K562 (cell line): ENCODE measurements around the gene PAF1. TPM values are rescaled to one million over a fixed set of nuclear protein-coding genes. Genes with fewer than 3 reads are reported as not detected.

Experiments used
- BRCA1 ChIP-seq, 2 experiments: fragments of 450-650 bp in 1 of 2; sonication (generic) in 1 of 2; formaldehyde crosslinking in 1 of 2; IDR thresholded peaks; 2 replicates each; pipeline versions ENCODE4 v1.5.0 to v1.6.1; 2017 to 2020; ENCODE audit warnings: mild to moderate bottlenecking in 1 of 2, missing genetic modification reagents in 1 of 2
- CC2D1A ChIP-seq: fragments of 450-650 bp; IDR thresholded peaks from 2 replicates; pipeline ENCODE4 v1.6.1; 2017; ENCODE audit warnings: mild to moderate bottlenecking
- CLOCK ChIP-seq: fragments of 250-450 bp; sonication (Bioruptor Pico); IDR thresholded peaks from 2 replicates; pipeline ENCODE4 v1.4.0; 2020; ENCODE audit warnings: mild to moderate bottlenecking, moderate library complexity, borderline replicate concordance
- GATAD2B ChIP-seq: fragments of 450-650 bp; IDR thresholded peaks from 2 replicates; pipeline ENCODE4 v1.6.1; 2017; ENCODE audit warnings: mild to moderate bottlenecking, borderline replicate concordance
- MTF1 ChIP-seq: fragments of 250-450 bp; sonication (Bioruptor Pico); IDR thresholded peaks from 2 replicates; pipeline ENCODE4 v1.9.0; 2021; ENCODE audit warnings: moderate library complexity, mild to moderate bottlenecking, inconsistent platforms, borderline replicate concordance
- RBFOX2 ChIP-seq: fragments of 200-400 bp; formaldehyde crosslinking; IDR thresholded peaks from 2 replicates; pipeline ENCODE4 v1.6.1; 2017; ENCODE audit warnings: low read depth, mild to moderate bottlenecking, low read length, moderate library complexity
- ZBTB11 ChIP-seq, 3 experiments: fragments of 200-800 bp in 1 of 3; fragments of 250-450 bp in 1 of 3; fragments of 450-650 bp in 1 of 3; sonication (Bioruptor Pico) in 1 of 3; sonication (Bioruptor generic) in 1 of 3; formaldehyde crosslinking in 1 of 3; IDR thresholded peaks; 2 replicates each; pipeline versions ENCODE4 v1.6.1 to v1.8.0; 2016 to 2022; ENCODE audit warnings: mild to moderate bottlenecking in 2 of 3, missing genetic modification characterization in 2 of 3, missing compliant biosample characterization in 1 of 3, moderate library complexity in 1 of 3
- ZNF133 ChIP-seq: fragments of 250-450 bp; sonication (Bioruptor Pico); IDR thresholded peaks from 2 replicates; pipeline ENCODE4 v1.4.0; 2020; ENCODE audit warnings: mild to moderate bottlenecking
- ZNF431 ChIP-seq: sonication (generic); formaldehyde crosslinking; IDR thresholded peaks from 2 replicates; pipeline ENCODE4 v1.8.0; 2022; ENCODE audit warnings: mild to moderate bottlenecking, missing genetic modification reagents
- ZNF77 ChIP-seq: fragments of 250-450 bp; sonication (Bioruptor Pico); IDR thresholded peaks from 2 replicates; pipeline ENCODE4 v1.5.0; 2020
- polyA plus RNA-seq, 8 experiments: library from polyadenylated mRNA; depleted of rRNA in 4 of 8; stranded (reverse) in 5 of 8; unstranded in 3 of 8; fragments of >200 nt; fragmentation: Nextera tagmentation in 2 of 8; fragmentation: Illumina TruSeq in 1 of 8; extraction: Ambion mirVana in 2 of 8; extraction: Trizol in 1 of 8; gene quantifications; 2 replicates each; pipeline versions ENCODE4 v1.2.1 to v1.2.3, GENCODE V29; 2011 to 2014; ENCODE audit warnings: inconsistent platforms in 1 of 8, missing spikeins in 1 of 8
- total RNA-seq, 7 experiments: library from RNA; depleted of rRNA in 6 of 7; stranded (reverse); fragments of >200 nt in 6 of 7; fragmentation: Illumina TruSeq in 2 of 7; extraction: Trizol in 2 of 7; gene quantifications; 2 replicates each; pipeline versions ENCODE4 v1.2.1 to v1.2.3, GENCODE V29; 2011 to 2021; ENCODE audit warnings: low replicate concordance in 1 of 7
- TF ChIP-seq, protein P1 (sequence below), 2 experiments: fragments of 450-650 bp; IDR thresholded peaks; 2 replicates each; pipeline ENCODE4 v1.6.1; 2016; ENCODE audit warnings: mild to moderate bottlenecking in 2 of 2, borderline replicate concordance in 1 of 2, low read depth in 1 of 2, moderate library complexity in 1 of 2

The PAF1 gene
- total and polyA plus RNA-seq, 9 of the 15 experiments (the other 6 are each of a cell fraction or from before 2014, with no cell fraction given): 1.5 to 45.0 (median 33.8) TPM

GRCh38 chr19:39435499-39436349, 44.8 kb upstream of the PAF1 start, which contains the start of gene RPS16 (continued):
- TF ChIP-seq, protein P1, sequence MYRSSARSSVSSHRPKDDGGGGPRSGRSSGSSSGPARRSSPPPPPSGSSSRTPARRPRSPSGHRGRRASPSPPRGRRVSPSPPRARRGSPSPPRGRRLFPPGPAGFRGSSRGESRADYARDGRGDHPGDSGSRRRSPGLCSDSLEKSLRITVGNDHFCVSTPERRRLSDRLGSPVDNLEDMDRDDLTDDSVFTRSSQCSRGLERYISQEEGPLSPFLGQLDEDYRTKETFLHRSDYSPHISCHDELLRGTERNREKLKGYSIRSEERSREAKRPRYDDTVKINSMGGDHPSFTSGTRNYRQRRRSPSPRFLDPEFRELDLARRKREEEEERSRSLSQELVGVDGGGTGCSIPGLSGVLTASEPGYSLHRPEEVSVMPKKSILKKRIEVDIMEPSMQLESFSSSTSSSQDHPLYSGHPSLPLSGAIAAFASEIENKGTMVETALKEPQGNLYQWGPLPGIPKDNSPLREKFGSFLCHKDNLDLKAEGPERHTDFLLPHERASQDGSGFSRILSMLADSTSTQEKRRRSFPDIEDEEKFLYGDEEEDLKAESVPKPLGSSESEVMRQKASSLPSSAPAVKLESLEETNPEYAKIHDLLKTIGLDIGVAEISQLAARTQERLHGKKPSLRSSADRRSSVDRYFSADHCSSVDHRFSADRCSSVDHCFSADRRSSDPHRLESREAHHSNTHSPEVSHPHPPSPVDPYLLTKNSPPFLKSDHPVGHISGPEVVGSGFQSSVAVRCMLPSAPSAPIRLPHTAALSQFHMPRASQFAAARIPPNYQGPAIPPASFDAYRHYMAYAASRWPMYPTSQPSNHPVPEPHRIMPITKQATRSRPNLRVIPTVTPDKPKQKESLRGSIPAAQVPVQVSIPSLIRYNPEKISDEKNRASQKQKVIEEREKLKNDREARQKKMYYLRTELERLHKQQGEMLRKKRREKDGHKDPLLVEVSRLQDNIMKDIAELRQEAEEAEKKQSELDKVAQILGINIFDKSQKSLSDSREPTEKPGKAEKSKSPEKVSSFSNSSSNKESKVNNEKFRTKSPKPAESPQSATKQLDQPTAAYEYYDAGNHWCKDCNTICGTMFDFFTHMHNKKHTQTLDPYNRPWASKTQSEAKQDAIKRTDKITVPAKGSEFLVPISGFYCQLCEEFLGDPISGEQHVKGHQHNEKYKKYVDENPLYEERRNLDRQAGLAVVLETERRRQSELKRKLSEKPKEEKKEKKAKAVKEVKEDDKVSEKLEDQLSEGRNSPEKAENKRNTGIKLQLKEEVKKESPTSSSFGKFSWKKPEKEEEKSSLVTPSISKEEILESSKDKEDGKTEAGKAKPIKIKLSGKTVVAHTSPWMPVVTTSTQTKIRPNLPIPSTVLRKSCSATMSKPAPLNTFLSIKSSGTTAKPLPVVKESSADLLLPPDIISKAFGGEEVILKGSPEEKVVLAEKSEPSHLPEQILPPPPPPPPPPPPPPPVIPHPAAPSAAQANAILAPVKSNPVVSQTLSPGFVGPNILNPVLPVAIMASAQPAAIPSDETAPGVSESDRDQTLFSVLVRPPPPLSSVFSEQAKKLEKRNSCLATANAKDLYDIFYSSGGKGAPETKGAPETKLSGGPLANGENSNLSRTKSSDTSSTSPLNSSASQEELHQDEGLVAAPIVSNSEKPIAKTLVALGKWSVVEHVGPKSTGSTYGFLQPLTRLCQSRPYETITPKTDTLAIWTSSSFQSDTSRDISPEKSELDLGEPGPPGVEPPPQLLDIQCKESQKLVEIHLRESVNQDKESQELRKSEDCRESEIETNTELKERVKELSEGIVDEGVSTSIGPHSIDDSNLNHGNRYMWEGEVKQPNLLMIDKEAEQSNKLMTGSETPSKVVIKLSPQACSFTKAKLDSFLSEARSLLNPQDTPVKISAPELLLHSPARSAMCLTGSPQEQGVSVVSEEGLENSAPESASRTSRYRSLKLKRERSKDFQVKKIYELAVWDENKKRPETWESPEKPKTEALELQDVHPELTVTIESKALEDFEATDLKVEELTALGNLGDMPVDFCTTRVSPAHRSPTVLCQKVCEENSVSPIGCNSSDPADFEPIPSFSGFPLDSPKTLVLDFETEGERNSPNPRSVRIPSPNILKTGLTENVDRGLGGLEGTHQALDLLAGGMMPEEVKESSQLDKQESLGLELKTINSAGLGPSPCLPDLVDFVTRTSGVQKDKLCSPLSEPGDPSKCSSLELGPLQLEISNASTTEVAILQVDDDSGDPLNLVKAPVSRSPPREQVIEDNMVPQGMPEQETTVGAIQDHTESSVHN (IDR thresholded peaks at IDR 0.05; ENCODE audit: borderline replicate concordance in 1 of 2, low read depth in 1 of 2): no peak
- TF ChIP-seq BRCA1 (IDR thresholded peaks at IDR 0.05) (no peak), BRCA1 (CRISPR knock-in tag; IDR thresholded peaks at IDR 0.05) (no peak), CLOCK (CRISPR knock-in tag) (no peak), RBFOX2 (peak; percentile 100), ZNF77 (CRISPR knock-in tag) (no peak), ZBTB11 (CRISPR knock-in tag; IDR thresholded peaks at IDR 0.05) (peak in 1 of 3 experiments; percentile 74; a peak in 1 of 6 replicates), ZNF133 (CRISPR knock-in tag) (no peak), GATAD2B (no peak), ZNF431 (CRISPR knock-in tag) (no peak), MTF1 (CRISPR knock-in tag) (no peak), CC2D1A (peak; percentile 99)
